PC-9 (cell line): ENCODE measurements around the gene ZSCAN16. TPM values are rescaled to one million over a fixed set of nuclear protein-coding genes. Genes with fewer than 3 reads are reported as not detected.
"Not testable (repeated sequence)": the region's sequence is repeated elsewhere in the genome, so short reads cannot be mapped to it uniquely, and the experiment has no call there.

Experiments used
- BruUV-seq: library from RNA; stranded (reverse); fragments of 400-500 nt; replicated peaks from 2 replicates; lab custom pipeline; 2021; lab: Mats Ljungman, UMichigan
- CTCF ChIA-PET: fragments of 300-600 bp; sonication (Branson Sonifier 250); formaldehyde crosslinking; loops from one replicate; lab custom pipeline; 2022; ENCODE audit warnings: antibody characterized with exemption; lab: Charles Lee
- POLR2A ChIA-PET: fragments of 300-600 bp; sonication (Branson Sonifier 250); formaldehyde crosslinking; loops from one replicate; lab custom pipeline; 2022; ENCODE audit warnings: antibody characterized with exemption; ENCODE audit not compliant: unreplicated experiment; lab: Charles Lee
- DNase-seq, 2 experiments: peaks; one replicate each; pipeline versions ENCODE4 v3.0.0 to v3.0.0-alpha.2; 2015 to 2022; ENCODE audit warnings: mixed read lengths in 1 of 2
- H2AFZ ChIP-seq: fragments of 200-600 bp; sonication (generic); 2 replicates; pipeline ENCODE4 v1.8.1; 2017; ENCODE audit warnings: antibody characterized with exemption
- H3F3A ChIP-seq: fragments of 200-600 bp; sonication (generic); 2 replicates; pipeline ENCODE4 v1.8.1; 2017; ENCODE audit warnings: antibody characterized with exemption, mild to moderate bottlenecking, low read depth; ENCODE audit not compliant: insufficient read depth
- H3K27ac ChIP-seq: fragments of 200-600 bp; sonication (generic); 2 replicates; pipeline ENCODE4 v1.6.1; 2016; ENCODE audit warnings: mixed run types
- H3K27me3 ChIP-seq: fragments of 200-600 bp; sonication (generic); 2 replicates; pipeline ENCODE4 v1.6.1; 2016; ENCODE audit warnings: low read depth, mixed run types; ENCODE audit not compliant: insufficient read depth
- H3K36me3 ChIP-seq: fragments of 200-600 bp; sonication (generic); 2 replicates; pipeline ENCODE4 v1.6.1; 2016; ENCODE audit warnings: low read depth, mixed run types
- H3K4me1 ChIP-seq: fragments of 200-600 bp; sonication (generic); replicated peaks from 2 replicates; pipeline ENCODE4 v1.6.1; 2016; ENCODE audit warnings: mixed run types; ENCODE audit not compliant: insufficient read depth
- H3K4me2 ChIP-seq: fragments of 200-600 bp; sonication (generic); 2 replicates; pipeline ENCODE4 v1.6.1; 2017; ENCODE audit warnings: mixed run types
- H3K4me3 ChIP-seq: fragments of 200-600 bp; sonication (generic); 2 replicates; pipeline ENCODE4 v1.6.1; 2016; ENCODE audit warnings: mixed run types
- H3K79me2 ChIP-seq: fragments of 200-600 bp; sonication (generic); 2 replicates; pipeline ENCODE4 v1.6.1; 2017; ENCODE audit warnings: low read depth, mixed run types
- H3K9me2 ChIP-seq: fragments of 200-600 bp; sonication (generic); 2 replicates; pipeline ENCODE4 v1.8.1; 2017; ENCODE audit warnings: mild to moderate bottlenecking; ENCODE audit not compliant: insufficient read depth
- H3K9me3 ChIP-seq: fragments of 200-600 bp; sonication (generic); 2 replicates; pipeline ENCODE4 v1.8.1; 2016; ENCODE audit warnings: low read depth; ENCODE audit not compliant: insufficient read depth
- H4K20me1 ChIP-seq: fragments of 200-600 bp; sonication (generic); 2 replicates; pipeline ENCODE4 v1.8.1; 2017; ENCODE audit not compliant: insufficient read depth
- CTCF ChIP-seq: fragments of 200-600 bp; sonication (generic); conservative IDR thresholded peaks from 2 replicates; pipeline ENCODE4 v1.6.1; 2017; ENCODE audit warnings: mixed run types, antibody characterized with exemption, mild to moderate bottlenecking, moderate library complexity
- EZH2 ChIP-seq: fragments of 200-600 bp; sonication (generic); IDR thresholded peaks from 2 replicates; pipeline ENCODE4 v1.8.0; 2017; ENCODE audit warnings: antibody characterized with exemption, low read depth
- intact Hi-C: fragments of 100-400 bp; cut with micrococcal nuclease; formaldehyde crosslinking; loops from one replicate; pipeline ENCODE4 v1.10.0; 2022; ENCODE audit not compliant: unreplicated experiment
- total RNA-seq: library from RNA; stranded (reverse); gene quantifications from 2 replicates; pipeline ENCODE4 v1.2.3, GENCODE V29; 2021

ZSCAN16 gene
- total RNA-seq, 1 experiment from 2014 or later = 5.6 TPM

GRCh38 chr6:28082939-28083338 lies 41.5 kb upstream of the ZSCAN16 start:
- Histone ChIP-seq H3F3A (peaks cover 15% of the 10 kb centered on the region; the same call in 1 of the 2 replicates), H3K79me2 (peaks cover 27% of the 10 kb centered on the region), H3K27me3 (no peaks in the 10 kb centered on the region), H3K4me1 (peaks cover 15% of the 10 kb centered on the region; the same call in 1 of the 2 replicates), H3K9me3 (peaks cover 27% of the 10 kb centered on the region), H4K20me1 (no peaks in the 10 kb centered on the region), H3K27ac (no peak overlapping the region), H3K4me2 (no peak overlapping the region), H3K9me2 (no peaks in the 10 kb centered on the region), H2AFZ (no peak overlapping the region), H3K36me3 (peaks cover 41% of the 10 kb centered on the region), H3K4me3 (no peak overlapping the region)
- intact Hi-C loops = loop anchor here (10.0 kb wide), 1 partner anchor 268 kb away; a partner anchor contains a TSS
- TF ChIP-seq EZH2 (no peak), CTCF (no peak)
- CTCF ChIA-PET = no interaction called here
- BruUV-seq = no TSS peak
- DNase-seq = no peak
- POLR2A ChIA-PET = no interaction called here

- peaks cover 57% of the 10 kb centered on the region for H3K36me3 ChIP-seq
- no peaks in the 10 kb centered on the region for H4K20me1 ChIP-seq
- no TSS peak for BruUV-seq
- no peak overlapping the region for H2AFZ ChIP-seq
- no peaks in the 10 kb centered on the region for H3K27me3 ChIP-seq
- no peak overlapping the region for H3K4me3 ChIP-seq
- ChIA-PET POLR2A (no interaction called here), CTCF (no interaction called here)
- H3K4me2 ChIP-seq = no peak overlapping the region
- H3K4me1 ChIP-seq = no peaks in the 10 kb centered on the region
- no peak for DNase-seq
- intact Hi-C loops = loop anchor here (10.0 kb wide), 1 partner anchor 274 kb away; a partner anchor contains a TSS
- no peaks in the 10 kb centered on the region for H3K9me2 ChIP-seq
- no peak overlapping the region for H3K27ac ChIP-seq
- no peak for TF ChIP-seq CTCF
- TF ChIP-seq EZH2 = no peak
- peaks cover 64% of the 10 kb centered on the region for H3K9me3 ChIP-seq
- H3F3A ChIP-seq = 0 out of 2 replicates have a peak, but pooled peaks cover 12% of the 10 kb centered on the region
- no peaks in the 10 kb centered on the region; the same call in 1 of the 2 replicates for H3K79me2 ChIP-seq
These were observed 35.4 kb upstream of the ZSCAN16 start for GRCh38 chr6:28089054-28089453.

GRCh38 chr6:28090917-28091586 lies 33.4 kb upstream of the ZSCAN16 start:
- H3K27me3 ChIP-seq = no peaks in the 10 kb centered on the region
- H3K9me3 ChIP-seq = peaks cover 58% of the 10 kb centered on the region
- no peaks in the 10 kb centered on the region for H3K79me2 ChIP-seq
- H3K4me1 ChIP-seq = no peaks in the 10 kb centered on the region
- CTCF ChIA-PET = no interaction called here
- TF ChIP-seq CTCF = no peak
- no peak for TF ChIP-seq EZH2
- 0 out of 2 replicates have a peak, but pooled peaks cover 12% of the 10 kb centered on the region for H3F3A ChIP-seq
- H3K9me2 ChIP-seq = no peaks in the 10 kb centered on the region
- H4K20me1 ChIP-seq = no peaks in the 10 kb centered on the region
- DNase-seq = no peak
- no peak overlapping the region for H3K4me2 ChIP-seq
- no peak overlapping the region for H2AFZ ChIP-seq
- H3K4me3 ChIP-seq = no peak overlapping the region
- peaks cover 41% of the 10 kb centered on the region for H3K36me3 ChIP-seq
- intact Hi-C loops = no loop called here
- H3K27ac ChIP-seq = no peak overlapping the region
- no TSS peak for BruUV-seq
- POLR2A ChIA-PET = interaction anchor here (0.6 kb wide), 1 partner anchor 37 kb away, joined by 5 read pairs; no protein-coding TSS in a partner anchor

GRCh38 chr6:28102222-28102621 lies 22.2 kb upstream of the ZSCAN16 start:
- DNase-seq, H3K4me3 ChIP-seq, H3K4me2 ChIP-seq, H3K27ac ChIP-seq, H3K27me3 ChIP-seq, H3K9me3 ChIP-seq, H2AFZ ChIP-seq, H3F3A ChIP-seq, H3K79me2 ChIP-seq, POLR2A ChIA-PET, intact Hi-C loops, CTCF ChIA-PET, BruUV-seq, H4K20me1 ChIP-seq, H3K36me3 ChIP-seq, H3K9me2 ChIP-seq: not testable (repeated sequence)
- H3K4me1 ChIP-seq = peaks cover 11% of the 10 kb centered on the region

GRCh38 chr6:28102699-28103098 lies 21.7 kb upstream of the ZSCAN16 start:
- H4K20me1 ChIP-seq, H3K36me3 ChIP-seq, intact Hi-C loops, DNase-seq, H2AFZ ChIP-seq, H3K9me3 ChIP-seq, CTCF ChIA-PET, BruUV-seq, H3K4me2 ChIP-seq, H3K4me3 ChIP-seq, H3K79me2 ChIP-seq, H3K27me3 ChIP-seq, H3K9me2 ChIP-seq, H3K27ac ChIP-seq, POLR2A ChIA-PET, H3F3A ChIP-seq: not testable (repeated sequence)
- H3K4me1 ChIP-seq = peaks cover 11% of the 10 kb centered on the region
